Neural cell (in vitro differentiated cells): ENCODE results near the gene DNAL4.

Experiments used
- CTCF ChIP-seq: fragments of 450-650 bp; IDR thresholded peaks from 2 replicates; pipeline ENCODE4 v1.5.1; 2014; ENCODE audit warnings: antibody characterized with exemption, mild to moderate bottlenecking, moderate library complexity; ENCODE audit not compliant: poor library complexity, severe bottlenecking
- POLR2AphosphoS5 ChIP-seq: IDR thresholded peaks from 2 replicates; pipeline ENCODE4 v1.6.1; 2012

DNA sequence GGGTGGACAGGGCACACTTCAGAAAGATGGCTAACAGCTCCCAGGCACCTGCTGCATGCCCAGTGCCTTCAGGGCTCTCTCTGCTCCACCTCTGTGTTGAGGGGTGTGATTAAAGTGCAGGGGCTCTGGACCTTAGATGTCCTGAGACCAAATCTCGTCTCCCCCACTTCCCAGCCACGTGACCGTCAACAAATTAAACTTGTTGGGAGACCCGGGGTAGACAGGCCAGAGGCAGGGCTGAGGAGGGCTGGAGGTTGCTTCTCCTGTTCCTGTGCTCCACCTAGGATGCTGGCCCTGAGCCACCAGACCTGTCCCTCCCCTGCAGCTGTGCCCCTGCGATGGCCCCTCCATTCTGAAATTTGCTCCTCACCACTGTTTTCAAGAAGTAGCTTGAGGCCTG, 32.9 kb upstream of the DNAL4 start:
- TF ChIP-seq CTCF = no peak
- TF ChIP-seq POLR2AphosphoS5 = no peak
